Ureter (tissue), 1 donor: ENCODE measurements around the gene MYOM1. TPM values are rescaled to one million over a fixed set of nuclear protein-coding genes. Genes with fewer than 3 reads are reported as not detected.
"Not testable (repeated sequence)": the region's sequence is repeated elsewhere in the genome, so short reads cannot be mapped to it uniquely, and the experiment has no call there.

Experiments
- DNase-seq: peaks from one replicate; pipeline ENCODE4 v3.0.0-alpha.2; 2020; ENCODE audit warnings: low spot score
- total RNA-seq: library from RNA; stranded (reverse); gene quantifications from one replicate; pipeline ENCODE4 v1.2.4, GENCODE V29; 2023
- donor health status: DM: yes; HTN: yes; CAD: no.

Gene MYOM1
- total RNA-seq, 1 donor from 2014 or later = 9.7 TPM

- DNase-seq = no peak
These were observed 131.3 kb downstream of the MYOM1 start for GRCh38 chr18:3088449-3088848.

DNA sequence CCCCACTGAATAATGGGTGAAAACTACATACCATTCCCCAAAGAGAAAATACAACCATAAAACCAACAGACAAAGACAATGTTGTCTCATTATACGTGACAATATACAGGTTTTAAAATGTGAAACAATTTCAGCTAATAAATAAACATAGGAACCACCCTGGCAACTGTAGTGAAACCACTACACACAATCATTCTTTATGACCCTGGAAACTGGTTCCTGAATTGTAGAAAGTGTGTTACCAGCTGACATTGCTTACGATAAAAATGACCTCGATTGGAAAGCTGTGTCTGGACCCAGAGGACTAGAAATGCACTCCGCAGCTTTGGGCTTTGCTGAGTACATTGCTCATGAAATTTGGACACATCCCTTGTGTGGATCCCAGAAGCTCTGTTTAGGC, 132.9 kb downstream of the MYOM1 start:
- DNase-seq = no peak

GRCh38 chr18:3085612-3086011, 134.2 kb downstream of the MYOM1 start:
- DNase-seq = no peak

DNA sequence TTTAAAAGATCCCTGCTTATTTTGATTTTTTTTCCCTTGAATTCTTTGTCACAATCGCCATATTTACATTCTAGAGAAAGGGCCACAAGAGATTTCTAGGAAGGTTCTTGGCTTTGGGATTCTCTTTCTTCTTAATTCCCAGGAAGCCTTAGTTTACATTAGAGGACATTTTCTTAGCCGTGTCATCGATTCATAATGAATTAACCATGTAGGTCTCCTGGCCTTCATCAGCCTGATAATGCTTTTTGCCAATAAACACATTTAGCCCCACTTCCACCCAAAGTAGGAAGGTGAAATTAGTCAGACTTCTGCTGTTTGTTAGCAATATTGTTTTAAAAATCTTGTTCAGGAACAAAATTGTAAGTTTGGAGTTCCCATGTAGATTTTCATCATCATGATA, 135.6 kb downstream of the MYOM1 start:
- DNase-seq = no peak

- DNase-seq = no peak
These were observed 136.0 kb downstream of the MYOM1 start for GRCh38 chr18:3083766-3084165.

DNA sequence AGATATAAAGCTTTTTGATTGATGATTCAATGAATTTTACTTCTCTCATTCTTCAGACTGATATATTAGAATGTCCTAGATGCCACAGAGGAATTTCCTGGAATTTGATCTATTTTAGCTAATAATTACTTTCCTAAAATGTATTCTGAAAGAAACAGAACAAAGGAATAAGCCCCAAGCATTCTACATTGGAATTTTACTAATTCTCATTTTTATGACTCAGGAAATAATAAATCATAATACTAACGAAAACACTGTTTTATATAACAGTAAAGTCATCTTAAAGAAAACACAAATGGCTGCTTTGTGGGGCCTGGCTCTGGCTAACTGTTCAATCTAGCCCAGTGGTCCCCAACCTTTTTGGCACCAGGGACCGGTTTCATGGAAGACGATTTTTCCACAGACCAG, 138.2 kb downstream of the MYOM1 start:
- no peak for DNase-seq

- no peak for DNase-seq
These were observed 140.1 kb downstream of the MYOM1 start for GRCh38 chr18:3079653-3080052.

GRCh38 chr18:3075491-3075890, 144.3 kb downstream of the MYOM1 start:
- DNase-seq = peak; percentile 0

DNA sequence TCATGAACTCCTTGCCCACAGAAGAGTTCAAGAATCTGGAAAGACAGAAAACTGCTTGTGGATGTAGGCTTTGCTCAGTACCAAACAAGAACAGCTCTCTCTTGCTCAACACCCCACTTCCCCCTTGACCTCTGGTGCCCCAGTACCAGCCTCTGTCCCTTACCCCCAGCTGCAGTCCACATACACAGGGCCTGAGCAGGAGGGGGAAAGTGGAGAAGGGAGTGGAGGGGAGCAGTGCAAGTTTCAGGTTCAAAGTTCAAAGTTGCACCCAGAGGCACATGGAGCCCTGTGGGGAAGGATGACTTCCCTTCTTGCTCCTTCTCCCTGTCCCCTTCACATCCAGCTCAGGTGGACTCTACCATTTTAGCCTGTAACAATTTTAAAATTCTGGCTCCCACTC, 145.7 kb downstream of the MYOM1 start:
- peak; percentile 23 for DNase-seq

- DNase-seq = not testable (repeated sequence)
These were observed 146.4 kb downstream of the MYOM1 start for GRCh38 chr18:3073353-3073752.

DNA sequence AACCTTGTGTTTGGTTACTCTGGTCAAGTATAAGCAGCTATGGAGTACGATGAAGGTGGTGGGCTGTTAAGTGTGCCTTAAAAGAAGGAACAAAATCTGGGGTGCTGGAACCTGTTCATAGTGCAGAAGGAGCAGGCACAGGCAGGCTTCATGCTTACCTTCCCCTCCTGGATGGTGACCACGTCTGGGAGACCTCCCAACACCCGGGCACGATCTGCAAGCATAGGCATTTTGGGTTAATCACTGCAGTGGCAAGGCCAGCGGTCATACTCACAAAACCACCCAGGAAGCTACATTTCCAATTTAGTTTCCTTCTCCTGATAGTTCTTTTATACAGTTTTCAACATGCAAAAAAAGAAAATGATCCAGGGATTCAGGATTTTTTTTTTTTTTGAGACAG, 148.1 kb downstream of the MYOM1 start:
- DNase-seq = peak; percentile 14

DNA sequence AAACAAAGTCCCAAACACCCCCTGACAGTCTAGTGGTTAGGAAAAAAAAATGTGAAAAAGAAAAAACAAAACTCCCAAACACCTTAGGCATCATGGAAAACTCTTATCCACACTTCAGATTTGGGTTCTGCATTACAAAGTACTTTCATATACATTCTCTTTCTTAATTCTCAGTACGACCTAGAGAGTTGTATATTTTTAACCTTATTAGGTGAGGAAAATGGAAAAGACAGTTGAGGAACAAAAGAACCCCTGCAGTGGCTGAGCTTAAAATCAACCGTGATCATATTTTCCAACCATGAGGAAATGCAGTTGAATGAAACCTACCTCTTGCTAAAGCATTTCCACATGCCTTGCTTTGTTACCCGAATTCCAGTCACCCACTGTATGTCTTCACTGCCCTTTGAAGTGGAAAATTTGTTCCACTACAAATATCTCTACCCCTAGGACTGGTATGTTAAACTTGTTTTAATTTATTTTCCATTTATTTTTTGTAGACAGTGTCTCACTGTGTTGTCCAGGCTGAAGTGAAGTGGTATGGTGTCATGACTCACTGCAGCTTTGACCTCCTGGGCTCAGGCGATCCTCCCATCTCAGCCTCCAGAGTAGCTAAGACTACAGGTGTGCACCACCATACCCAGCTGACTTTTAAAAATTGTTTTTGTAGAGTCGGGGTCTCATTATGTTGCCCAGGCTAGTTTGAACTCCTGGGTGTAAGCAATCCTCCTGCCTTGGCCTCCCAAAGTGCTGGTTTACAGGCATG, 149.9 kb downstream of the MYOM1 start:
- peak; percentile 20 for DNase-seq

DNA sequence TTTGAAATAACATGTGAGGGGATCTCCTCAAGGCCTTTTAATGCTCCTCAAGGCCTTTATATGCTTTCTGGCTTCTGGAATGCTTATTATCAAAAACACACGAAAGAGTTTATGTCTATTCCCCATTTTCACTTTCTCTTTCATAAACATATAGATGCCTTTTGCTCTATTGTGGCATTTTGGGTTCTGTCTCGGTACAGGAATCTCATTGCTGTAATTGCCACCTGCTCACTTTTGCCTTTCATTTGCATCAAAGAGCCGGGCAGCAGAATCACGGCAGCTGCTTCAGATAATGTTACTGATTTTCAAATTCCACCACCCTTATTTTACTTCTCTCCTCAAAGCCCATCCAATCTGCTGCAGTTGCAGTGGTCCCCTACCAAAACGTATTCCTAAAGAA, 152.0 kb downstream of the MYOM1 start:
- DNase-seq = peak; percentile 7

DNA sequence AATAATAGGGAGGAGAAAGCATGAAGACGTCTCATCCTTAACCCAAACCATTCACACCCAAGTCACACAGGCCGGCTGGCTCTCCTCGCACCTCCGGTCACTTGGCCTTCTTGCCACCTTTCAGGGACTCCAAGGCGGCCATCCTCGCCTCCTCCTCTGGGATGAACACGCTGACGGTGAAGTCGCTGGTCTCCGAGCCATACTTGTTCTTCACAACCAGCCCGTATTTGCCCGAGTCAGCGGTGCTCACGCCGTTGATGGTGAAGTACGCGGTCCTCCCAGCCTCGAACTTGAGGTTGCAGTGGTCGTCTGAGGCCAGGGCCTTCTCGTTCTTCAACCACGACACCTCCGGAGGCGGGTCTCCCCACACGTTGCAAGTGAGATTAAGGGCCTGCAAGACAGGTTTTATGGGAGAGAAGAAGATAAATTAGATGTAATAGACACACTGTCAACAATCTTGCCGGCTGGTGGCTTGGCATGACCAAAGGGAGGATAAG, 152.6 kb downstream of the MYOM1 start:
- DNase-seq = peak; percentile 41

DNA sequence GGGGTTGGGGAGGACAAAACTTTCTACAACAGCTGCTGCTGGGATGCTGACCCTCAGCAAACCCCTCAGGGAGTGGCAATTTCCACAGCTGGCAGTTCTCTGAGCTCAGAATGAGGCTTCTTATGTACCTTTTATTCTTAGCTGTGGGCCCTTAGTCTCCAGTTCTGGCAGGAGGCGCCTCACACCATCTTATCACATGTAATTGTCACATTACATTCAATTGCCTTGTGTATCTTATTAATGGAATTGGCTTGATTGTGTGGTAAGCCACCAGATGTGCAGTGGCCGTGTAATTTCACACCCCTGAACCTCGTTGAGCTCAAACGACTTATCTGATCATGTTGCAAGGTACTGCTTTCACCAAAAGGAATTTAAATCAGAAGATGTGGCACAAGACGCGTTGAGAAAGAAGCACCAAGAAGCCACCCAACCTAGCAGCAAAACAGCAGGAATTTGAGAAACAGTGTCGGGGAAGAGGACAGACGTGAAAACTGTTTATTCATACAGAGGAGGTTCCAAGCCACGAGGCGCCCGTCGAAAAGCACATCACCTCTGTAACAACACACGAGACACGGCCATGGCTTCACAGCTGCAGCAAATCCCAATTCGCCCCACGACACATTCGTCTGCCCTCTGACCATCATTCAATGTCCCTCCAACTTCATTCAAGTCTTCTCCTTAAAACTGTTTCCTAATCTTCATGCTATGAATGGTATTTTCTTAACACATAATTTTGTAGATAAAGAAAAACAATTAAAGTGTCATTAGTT, 153.2 kb downstream of the MYOM1 start:
- DNase-seq = peak; percentile 20

GRCh38 chr18:3063766-3064165, 156.0 kb downstream of the MYOM1 start:
- DNase-seq = not testable (repeated sequence)

- DNase-seq = peak; percentile 66
These were observed 156.7 kb downstream of the MYOM1 start for GRCh38 chr18:3062798-3063680.

DNA sequence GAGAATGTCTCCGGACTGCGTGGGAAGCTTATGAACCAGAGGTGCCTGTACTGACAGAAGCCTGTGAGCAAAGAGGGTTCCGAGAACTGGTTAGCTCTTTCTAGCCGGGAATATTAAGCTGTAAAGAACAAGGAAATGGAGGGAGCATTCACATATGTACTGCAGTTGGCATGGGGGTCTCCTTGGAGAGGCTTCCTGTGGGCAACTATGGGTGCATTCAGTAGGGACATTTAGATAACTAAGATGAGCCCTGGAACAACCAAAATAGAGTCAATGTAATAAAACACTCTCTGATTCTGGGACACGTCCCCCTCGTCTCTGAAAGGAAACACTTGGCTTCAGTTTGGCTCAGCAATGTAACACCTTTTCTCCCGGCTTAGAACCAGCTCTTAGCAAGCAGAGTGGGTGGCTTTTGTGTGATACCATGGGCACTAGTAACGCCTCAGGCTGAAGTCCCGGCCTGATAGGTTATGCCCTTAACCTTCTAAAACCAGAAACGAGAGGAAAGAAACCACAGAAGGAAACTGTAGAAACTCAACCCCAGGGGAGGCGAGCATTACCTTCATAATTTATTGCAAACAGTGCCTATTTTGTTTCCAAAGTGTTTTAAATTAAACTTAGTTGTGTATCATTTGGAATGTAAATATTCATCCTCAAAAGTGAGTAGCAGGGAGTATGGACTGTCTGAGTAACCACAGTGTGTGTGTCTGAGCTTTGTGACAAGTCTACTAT, 158.0 kb downstream of the MYOM1 start:
- no peak for DNase-seq

DNA sequence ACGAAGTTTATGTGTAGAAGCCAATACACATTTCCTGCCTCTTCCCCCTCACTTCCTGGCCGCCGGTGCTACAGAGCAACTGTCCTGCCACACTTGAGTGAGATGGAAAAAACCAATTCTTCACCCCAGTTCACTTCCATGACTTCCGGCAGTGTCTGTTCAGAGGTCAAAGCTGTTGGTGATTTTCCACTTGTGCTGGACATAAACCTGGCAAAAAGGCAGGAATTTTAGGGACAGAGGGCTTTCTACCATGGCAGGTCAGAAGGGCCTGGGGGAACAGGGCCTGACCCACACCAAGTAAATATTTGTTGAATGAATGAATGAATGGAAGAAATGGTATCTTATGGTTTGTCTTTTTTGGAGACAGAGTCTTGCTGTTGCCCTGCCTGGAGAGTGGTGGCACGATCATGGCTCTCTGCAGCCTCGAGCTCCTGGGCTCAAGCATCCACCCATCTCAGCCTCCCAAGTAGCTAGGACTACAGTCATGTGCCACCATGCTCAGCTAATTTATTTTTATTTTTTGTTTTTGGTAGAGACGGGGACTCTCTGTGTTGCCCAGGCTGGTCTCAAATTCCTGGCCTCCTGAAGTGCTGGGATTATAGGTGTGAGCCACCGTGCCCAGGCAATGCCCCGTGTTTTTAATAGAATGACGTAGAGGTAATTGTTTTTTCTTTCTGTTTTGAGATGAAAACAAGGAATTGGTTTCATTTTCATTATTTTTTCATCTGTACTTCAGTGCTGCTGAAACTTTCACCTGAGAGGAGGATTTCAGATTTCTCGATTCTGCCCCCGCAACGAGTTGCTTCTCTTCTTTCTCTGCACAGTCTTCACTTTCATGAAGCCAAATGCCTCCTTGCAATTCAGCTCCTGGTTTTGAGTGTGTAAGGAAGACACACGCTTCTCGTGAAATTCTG, 158.8 kb downstream of the MYOM1 start:
- DNase-seq = no peak

DNA sequence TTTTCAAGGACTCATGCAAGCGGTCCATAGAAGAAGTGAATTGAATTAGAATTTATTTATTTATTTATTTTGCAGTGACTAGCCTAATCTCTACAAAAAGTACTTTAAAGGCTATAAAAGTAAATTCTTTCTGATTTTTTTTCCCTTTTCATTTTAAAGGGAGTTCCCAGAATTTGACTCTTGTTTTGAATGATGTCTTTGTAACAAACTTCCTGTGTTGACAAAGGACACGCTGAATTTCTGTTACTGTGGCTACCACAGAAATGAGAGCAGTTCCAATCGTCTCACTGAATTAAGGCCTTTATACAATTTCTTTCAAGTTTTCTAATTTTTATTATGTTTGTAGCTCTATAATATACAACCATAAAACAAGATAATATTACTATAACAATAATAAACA, 160.5 kb downstream of the MYOM1 start:
- no peak for DNase-seq
